OCI-LY7 (cell line): ENCODE measurements around the gene ST6GALNAC2. TPM values are rescaled to one million over a fixed set of nuclear protein-coding genes. Genes with fewer than 3 reads are reported as not detected.

ENCODE experiments used
- BruUV-seq: library from RNA; stranded (reverse); fragments of 400-500 nt; replicated peaks from 2 replicates; lab custom pipeline; 2021; lab: Mats Ljungman, UMichigan
- CTCF ChIA-PET: fragments of 300-600 bp; sonication (Branson Sonifier 250); formaldehyde crosslinking; loops from one replicate; lab custom pipeline; 2022; ENCODE audit warnings: antibody characterized with exemption; ENCODE audit not compliant: unreplicated experiment; lab: Charles Lee
- POLR2A ChIA-PET: fragments of 300-600 bp; sonication (Branson Sonifier 250); formaldehyde crosslinking; loops from one replicate; lab custom pipeline; 2022; ENCODE audit warnings: antibody characterized with exemption; lab: Charles Lee
- DNase-seq: peaks from one replicate; pipeline ENCODE4 v3.0.0-alpha.2; 2015; ENCODE audit warnings: low spot score
- H2AFZ ChIP-seq: fragments of 200-600 bp; sonication (generic), shearing (Covaris generic); 2 replicates; pipeline ENCODE4 v1.6.1; 2014; ENCODE audit warnings: mild to moderate bottlenecking, antibody characterized with exemption, low read length, moderate library complexity
- H3K27ac ChIP-seq: fragments of 200-600 bp; sonication (generic); 2 replicates; pipeline ENCODE4 v1.5.1; 2014; ENCODE audit warnings: mixed run types, low read depth, mild to moderate bottlenecking, moderate library complexity, low read length, inconsistent platforms; ENCODE audit not compliant: poor library complexity, severe bottlenecking
- H3K36me3 ChIP-seq: fragments of 200-600 bp; sonication (generic); 2 replicates; pipeline ENCODE4 v1.6.1; 2014; ENCODE audit warnings: mild to moderate bottlenecking, antibody characterized with exemption, low read length, moderate library complexity, mixed read lengths; ENCODE audit not compliant: insufficient read depth
- H3K4me1 ChIP-seq: fragments of 200-600 bp; sonication (generic); 2 replicates; pipeline ENCODE4 v1.5.1; 2014; ENCODE audit warnings: mild to moderate bottlenecking, low read length; ENCODE audit not compliant: insufficient read depth, poor library complexity, severe bottlenecking
- H3K4me2 ChIP-seq: fragments of 200-600 bp; sonication (generic); 2 replicates; pipeline ENCODE4 v1.6.1; 2014; ENCODE audit warnings: mild to moderate bottlenecking, low read length
- H3K4me3 ChIP-seq: fragments of 200-600 bp; sonication (generic); 2 replicates; pipeline ENCODE4 v1.5.1; 2014; ENCODE audit warnings: mild to moderate bottlenecking, low read depth, low read length; ENCODE audit not compliant: poor library complexity, severe bottlenecking
- H3K79me2 ChIP-seq: fragments of 200-600 bp; sonication (generic); 2 replicates; pipeline ENCODE4 v1.6.1; 2016; ENCODE audit warnings: low read depth, mild to moderate bottlenecking, low read length, moderate library complexity, mixed read lengths; ENCODE audit not compliant: insufficient read depth
- H3K9me2 ChIP-seq: fragments of 200-600 bp; sonication (generic); 2 replicates; pipeline ENCODE4 v1.6.1; 2016; ENCODE audit warnings: mild to moderate bottlenecking, low read length, mixed read lengths; ENCODE audit not compliant: insufficient read depth
- H3K9me3 ChIP-seq: fragments of 200-600 bp; sonication (generic); 2 replicates; pipeline ENCODE4 v1.6.1; 2014; ENCODE audit warnings: mild to moderate bottlenecking, mixed run types, low read length, mixed read lengths
- H4K20me1 ChIP-seq: fragments of 200-600 bp; sonication (generic); 2 replicates; pipeline ENCODE4 v1.6.1; 2014; ENCODE audit warnings: mild to moderate bottlenecking, antibody characterized with exemption, low read length, moderate library complexity, mixed read lengths; ENCODE audit not compliant: insufficient read depth
- CTCF ChIP-seq: fragments of 200-600 bp; sonication (generic); conservative IDR thresholded peaks from 2 replicates; pipeline ENCODE4 v1.5.1; 2014; ENCODE audit warnings: mild to moderate bottlenecking, antibody characterized with exemption, low read length, moderate library complexity, mixed read lengths
- EZH2phosphoT487 ChIP-seq: fragments of 200-600 bp; sonication (generic); IDR thresholded peaks from 2 replicates; pipeline ENCODE4 v1.6.1; 2018; ENCODE audit warnings: low read depth, borderline replicate concordance, mild to moderate bottlenecking, mixed run types, antibody characterized with exemption, low read length, moderate library complexity, mixed read lengths
- intact Hi-C: fragments of 100-400 bp; cut with micrococcal nuclease; formaldehyde crosslinking; loops from one replicate; pipeline ENCODE4 v1.10.0; 2022; ENCODE audit not compliant: unreplicated experiment
- total RNA-seq, 2 experiments: library from RNA; depleted of rRNA in 1 of 2; stranded (reverse); fragments of >200 nt in 1 of 2; shearing (Covaris generic) in 1 of 2; gene quantifications; 2 replicates each; pipeline ENCODE4 v1.2.3, GENCODE V29; 2014 to 2022

ST6GALNAC2 gene
- total RNA-seq, 2 experiments from 2014 or later, result not detected

- TF ChIP-seq CTCF, result 0 out of 2 replicates have a peak, but pooled peaks have one; percentile 22
- TF ChIP-seq EZH2phosphoT487, result no peak
- Histone ChIP-seq H3K79me2 (no peaks in the 10 kb centered on the region), H2AFZ (no peak overlapping the region), H3K36me3 (no peaks in the 10 kb centered on the region), H3K9me3 (no peaks in the 10 kb centered on the region), H3K9me2 (no peaks in the 10 kb centered on the region), H3K4me3 (no peak overlapping the region), H4K20me1 (no peaks in the 10 kb centered on the region), H3K4me1 (no peaks in the 10 kb centered on the region), H3K4me2 (no peak overlapping the region), H3K27ac (no peak overlapping the region)
- ChIA-PET POLR2A (interaction anchor here (0.5 to 0.9 kb wide), 2 partner anchors 27 to 74 kb away, joined by 3 read pairs; no protein-coding TSS in a partner anchor), CTCF (no interaction called here)
- intact Hi-C loops, result no loop called here
- BruUV-seq, result no TSS peak
- DNase-seq, result no peak
Measured at GRCh38 chr17:76593959-76594358, 8.3 kb upstream of the ST6GALNAC2 start.

GRCh38 chr17:76593384-76593826, 7.7 kb upstream of the ST6GALNAC2 start:
- intact Hi-C loops, result no loop called here
- Histone ChIP-seq H3K79me2 (no peaks in the 10 kb centered on the region), H2AFZ (no peak overlapping the region), H3K9me2 (no peaks in the 10 kb centered on the region), H3K4me3 (no peak overlapping the region), H3K4me1 (no peaks in the 10 kb centered on the region), H3K9me3 (no peaks in the 10 kb centered on the region), H3K27ac (no peak overlapping the region), H4K20me1 (no peaks in the 10 kb centered on the region), H3K36me3 (no peaks in the 10 kb centered on the region), H3K4me2 (no peak overlapping the region)
- POLR2A ChIA-PET, result interaction anchor here (0.5 to 0.9 kb wide), 2 partner anchors 27 to 74 kb away, joined by 3 read pairs; no protein-coding TSS in a partner anchor
- CTCF ChIA-PET, result no interaction called here
- TF ChIP-seq CTCF (no peak), EZH2phosphoT487 (no peak)
- DNase-seq, result no peak
- no TSS peak for BruUV-seq

GRCh38 chr17:76588182-76588581, 2.5 kb upstream of the ST6GALNAC2 start:
- BruUV-seq, result no TSS peak
- ChIA-PET CTCF (no interaction called here), POLR2A (interaction anchor here (0.7 kb wide), 1 partner anchor 33 kb away, joined by 3 read pairs; no protein-coding TSS in a partner anchor)
- intact Hi-C loops, result no loop called here
- no peak for DNase-seq
- Histone ChIP-seq H3K79me2 (no peaks in the 10 kb centered on the region), H3K9me3 (no peaks in the 10 kb centered on the region), H3K4me3 (no peak overlapping the region), H3K9me2 (no peaks in the 10 kb centered on the region), H3K36me3 (no peaks in the 10 kb centered on the region), H2AFZ (no peak overlapping the region), H3K4me2 (no peak overlapping the region), H3K4me1 (no peaks in the 10 kb centered on the region), H4K20me1 (no peaks in the 10 kb centered on the region), H3K27ac (no peak overlapping the region)
- TF ChIP-seq CTCF (no peak), EZH2phosphoT487 (no peak)
